Keratinocyte (primary cell): ENCODE results near the gene DPP10.
"Not testable (repeated sequence)": the region's sequence is repeated elsewhere in the genome, so short reads cannot be mapped to it uniquely, and the experiment has no call there.

ENCODE experiments used
- CTCF ChIP-seq, 3 experiments: IDR thresholded peaks in 1 of 3; conservative IDR thresholded peaks in 1 of 3; optimal IDR thresholded peaks in 1 of 3; 2 replicates in 2 of 3; 3 replicates in 1 of 3; pipeline versions ENCODE3 to v1.5.1; 2011; ENCODE audit warnings: low read length in 3 of 3, mild to moderate bottlenecking in 3 of 3, moderate library complexity in 2 of 3, control low read depth in 1 of 3, inconsistent platforms in 1 of 3; ENCODE audit not compliant: insufficient read depth in 2 of 3; ENCODE audit errors: extremely low read depth in 1 of 3
- EZH2 ChIP-seq: IDR thresholded peaks from one replicate; pipeline ENCODE4 v1.6.1; 2012; ENCODE audit warnings: inconsistent platforms, mild to moderate bottlenecking, low read length, moderate library complexity

GRCh38 chr2:114407353-114407752 is 35.1 kb upstream of the DPP10 start:
- not testable (repeated sequence) for TF ChIP-seq CTCF (optimal IDR thresholded peaks at IDR 0.05 in 1 of 3, IDR thresholded peaks at IDR 0.05 in 1 of 3, conservative IDR thresholded peaks at IDR 0.05 in 1 of 3; ENCODE audit: extremely low read depth in 1 of 3, insufficient read depth in 2 of 3, low read length in 3 of 3); EZH2
